Kidney epithelial cell (primary cell): ENCODE results near the gene TCAP. TPM values are rescaled to one million over a fixed set of nuclear protein-coding genes. Genes with fewer than 3 reads are reported as not detected.
A peak's percentile ranks its signal among the peaks of the same experiment; 100 is the strongest.

Experiments
- DNase-seq: peaks from one replicate; pipeline ENCODE4 v3.0.0-alpha.2; 2010; ENCODE audit warnings: low read depth
- H3K27me3 ChIP-seq: 2 replicates; pipeline ENCODE4 v1.6.0; 2011; ENCODE audit warnings: low read length; ENCODE audit not compliant: control insufficient read depth, insufficient read depth
- H3K36me3 ChIP-seq: 2 replicates; pipeline ENCODE4 v1.5.1; 2011; ENCODE audit warnings: low read length; ENCODE audit not compliant: control insufficient read depth, insufficient read depth
- H3K4me3 ChIP-seq: 2 replicates; pipeline ENCODE4 v1.5.1; 2011; ENCODE audit warnings: low read depth, mild to moderate bottlenecking, control low read depth, low read length
- total RNA-seq: library from RNA; depleted of rRNA; stranded (reverse); fragments of >200 nt; gene quantifications from 2 replicates; pipeline ENCODE4 v1.2.3, GENCODE V29; 2015
- TF ChIP-seq, protein P1 (sequence below): IDR thresholded peaks from 2 replicates; pipeline ENCODE4 v1.5.1; 2011; ENCODE audit warnings: mild to moderate bottlenecking, moderate library complexity, low read length, control low read depth, inconsistent platforms; ENCODE audit not compliant: insufficient read depth, poor library complexity, severe bottlenecking

Gene TCAP
- total RNA-seq, 1 donor from 2014 or later, result 0.84 TPM

DNA sequence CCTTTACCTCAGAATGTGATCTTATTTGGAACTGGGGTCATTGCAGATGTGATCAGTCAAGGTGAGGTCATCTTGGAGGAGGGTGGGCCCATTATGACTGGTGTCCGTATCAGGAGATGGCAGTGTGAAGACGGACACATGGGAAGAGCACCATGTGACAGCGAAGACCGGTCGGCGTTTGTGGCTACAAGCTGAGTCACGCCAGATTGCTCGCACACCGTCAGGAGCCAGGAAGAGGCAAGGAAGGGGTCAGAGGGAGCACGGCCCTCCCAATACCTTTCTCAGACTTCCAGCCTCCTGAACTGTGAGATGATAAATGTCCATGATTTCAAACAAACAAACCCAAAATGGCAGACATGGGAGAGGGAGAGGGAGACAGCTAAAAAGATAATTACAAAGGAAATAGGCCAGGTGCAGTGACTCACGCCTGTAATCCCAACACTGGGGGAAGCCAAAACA lies 15.0 kb upstream of the TCAP start:
- Histone ChIP-seq H3K27me3 (no peaks in the 10 kb centered on the region), H3K4me3 (no peak overlapping the region), H3K36me3 (no peaks in the 10 kb centered on the region)
- TF ChIP-seq, protein P1, sequence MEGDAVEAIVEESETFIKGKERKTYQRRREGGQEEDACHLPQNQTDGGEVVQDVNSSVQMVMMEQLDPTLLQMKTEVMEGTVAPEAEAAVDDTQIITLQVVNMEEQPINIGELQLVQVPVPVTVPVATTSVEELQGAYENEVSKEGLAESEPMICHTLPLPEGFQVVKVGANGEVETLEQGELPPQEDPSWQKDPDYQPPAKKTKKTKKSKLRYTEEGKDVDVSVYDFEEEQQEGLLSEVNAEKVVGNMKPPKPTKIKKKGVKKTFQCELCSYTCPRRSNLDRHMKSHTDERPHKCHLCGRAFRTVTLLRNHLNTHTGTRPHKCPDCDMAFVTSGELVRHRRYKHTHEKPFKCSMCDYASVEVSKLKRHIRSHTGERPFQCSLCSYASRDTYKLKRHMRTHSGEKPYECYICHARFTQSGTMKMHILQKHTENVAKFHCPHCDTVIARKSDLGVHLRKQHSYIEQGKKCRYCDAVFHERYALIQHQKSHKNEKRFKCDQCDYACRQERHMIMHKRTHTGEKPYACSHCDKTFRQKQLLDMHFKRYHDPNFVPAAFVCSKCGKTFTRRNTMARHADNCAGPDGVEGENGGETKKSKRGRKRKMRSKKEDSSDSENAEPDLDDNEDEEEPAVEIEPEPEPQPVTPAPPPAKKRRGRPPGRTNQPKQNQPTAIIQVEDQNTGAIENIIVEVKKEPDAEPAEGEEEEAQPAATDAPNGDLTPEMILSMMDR, result no peak
- no peak for DNase-seq

DNA sequence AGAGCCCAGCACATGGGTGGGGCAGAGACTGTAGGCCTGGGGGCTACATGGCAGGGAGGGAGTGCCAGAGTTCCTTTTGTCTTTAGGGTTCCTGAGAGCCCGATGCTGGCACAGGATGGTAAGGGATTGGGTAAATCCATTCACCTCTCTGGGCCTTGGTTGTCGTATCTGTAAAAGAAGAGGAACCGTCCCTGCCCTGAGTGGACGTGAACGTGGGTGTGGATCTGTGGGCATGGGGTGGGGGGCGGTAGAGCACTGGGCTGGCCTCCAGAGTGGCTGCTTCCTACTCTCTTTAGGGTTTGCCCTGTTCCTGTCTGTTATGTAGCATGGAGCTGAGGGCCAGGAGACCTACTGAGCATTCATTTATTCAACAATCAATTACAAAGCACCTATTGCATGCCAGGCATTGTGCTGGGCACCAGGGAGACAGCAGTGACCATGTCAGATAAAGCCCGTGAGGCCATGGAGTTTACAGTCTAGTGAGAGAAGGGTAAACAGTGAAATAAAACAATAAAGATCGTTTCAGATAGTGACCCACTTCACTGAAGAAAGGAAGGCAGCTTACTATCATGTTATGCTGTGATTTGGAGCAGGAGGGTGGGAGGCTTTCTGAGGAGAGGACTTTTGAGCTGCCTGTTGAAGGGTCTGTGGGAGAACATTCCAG lies 13.1 kb upstream of the TCAP start:
- Histone ChIP-seq H3K4me3 (no peak overlapping the region), H3K36me3 (no peaks in the 10 kb centered on the region), H3K27me3 (no peaks in the 10 kb centered on the region)
- DNase-seq, result no peak
- TF ChIP-seq, protein P1, result no peak

DNA sequence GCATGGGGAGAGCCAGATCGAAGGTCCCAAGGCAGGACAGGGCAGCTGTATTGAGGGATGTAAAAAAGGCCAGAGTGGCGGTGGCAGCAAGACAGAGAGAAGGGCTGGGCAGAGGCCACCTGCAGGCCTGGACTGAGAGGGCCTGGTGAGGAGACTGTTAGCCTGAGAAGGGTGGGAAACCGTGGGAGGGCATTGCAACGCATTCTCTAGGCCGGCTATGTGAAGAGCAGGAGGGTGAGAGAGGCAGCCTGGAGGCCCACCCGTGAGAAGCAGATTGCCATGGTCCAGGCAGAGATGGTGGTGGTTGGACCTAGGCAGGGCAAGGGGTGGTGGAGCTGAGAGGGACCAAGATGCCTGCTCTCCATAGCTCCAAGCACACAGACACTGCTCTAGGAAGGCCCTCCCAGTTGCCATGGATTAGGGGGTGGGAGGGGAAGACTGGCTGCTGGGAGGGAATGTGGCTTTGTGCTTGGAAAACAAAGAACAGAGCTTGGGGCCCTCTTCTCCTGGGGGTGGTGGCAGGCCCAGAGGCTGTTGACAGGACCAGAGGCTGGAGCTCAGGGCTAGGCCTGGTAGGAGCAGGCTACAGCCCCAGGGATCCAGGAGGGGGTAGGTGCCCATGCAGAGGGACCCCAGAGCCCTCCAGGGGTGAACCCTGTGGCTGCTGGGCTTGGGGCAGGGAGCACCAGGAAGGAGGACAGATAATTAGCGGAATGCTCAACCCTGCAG lies 12.4 kb upstream of the TCAP start:
- Histone ChIP-seq H3K4me3 (no peak overlapping the region), H3K27me3 (no peaks in the 10 kb centered on the region), H3K36me3 (no peaks in the 10 kb centered on the region)
- no peak for DNase-seq
- TF ChIP-seq, protein P1, result no peak

DNA sequence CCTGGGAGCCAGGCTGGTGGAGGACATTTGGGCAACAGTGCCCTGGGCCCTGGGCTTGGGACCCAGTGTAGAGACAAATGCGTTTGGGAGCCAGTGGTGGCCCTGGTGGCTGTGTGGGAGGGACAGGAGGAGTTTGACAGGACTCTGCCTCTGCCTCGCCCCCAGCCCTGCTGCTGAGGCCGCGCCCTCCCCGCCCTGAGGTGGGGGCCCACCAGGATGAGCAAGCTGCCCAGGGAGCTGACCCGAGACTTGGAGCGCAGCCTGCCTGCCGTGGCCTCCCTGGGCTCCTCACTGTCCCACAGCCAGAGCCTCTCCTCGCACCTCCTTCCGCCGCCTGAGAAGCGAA lies 11.9 kb upstream of the TCAP start:
- Histone ChIP-seq H3K4me3 (no peak overlapping the region), H3K36me3 (no peaks in the 10 kb centered on the region), H3K27me3 (no peaks in the 10 kb centered on the region)
- DNase-seq, result no peak
- TF ChIP-seq, protein P1, result no peak

DNA sequence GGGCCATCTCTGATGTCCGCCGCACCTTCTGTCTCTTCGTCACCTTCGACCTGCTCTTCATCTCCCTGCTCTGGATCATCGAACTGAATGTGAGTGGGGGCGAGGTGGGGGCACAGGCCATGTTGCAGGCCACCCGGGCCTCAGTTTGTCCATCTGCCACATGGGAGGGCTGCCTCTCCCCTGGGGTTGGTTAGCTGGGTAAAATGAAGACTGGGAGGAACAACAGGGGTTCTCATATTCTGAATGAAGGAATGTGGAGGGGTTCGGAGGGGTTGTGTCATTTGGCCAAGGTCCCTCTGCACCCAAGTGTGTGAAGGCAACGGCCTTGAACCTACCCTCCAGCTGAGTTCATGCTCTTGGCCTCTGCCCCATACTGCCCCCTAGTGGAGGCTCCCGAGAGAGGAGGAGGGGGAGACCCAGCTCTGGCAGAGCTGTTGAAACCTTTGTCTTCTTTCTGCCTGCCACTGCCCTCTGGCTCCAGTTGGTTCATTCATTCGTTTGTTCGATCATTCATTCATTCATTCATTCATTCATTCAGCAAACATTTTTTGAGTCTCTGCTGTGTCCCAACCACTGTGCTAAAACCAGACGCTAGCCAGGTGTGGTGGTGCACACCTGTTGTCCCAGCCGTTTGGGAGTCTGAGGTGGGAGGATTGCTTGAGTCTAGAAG lies 11.4 kb upstream of the TCAP start:
- no peak overlapping the region for H3K4me3 ChIP-seq
- TF ChIP-seq, protein P1, result peak; percentile 76
- H3K27me3 ChIP-seq, result no peaks in the 10 kb centered on the region
- H3K36me3 ChIP-seq, result no peaks in the 10 kb centered on the region
- no peak for DNase-seq
